HG03432 (cell line): ENCODE measurements around the gene OR6P1.

Experiments used
- ATAC-seq: cut with Tn5 transposase; IDR thresholded peaks from one replicate; pipeline ENCODE4 v1.9.1; 2021; ENCODE audit warnings: mild to moderate bottlenecking, moderate library complexity; ENCODE audit not compliant: unreplicated experiment

Gene OR6P1

GRCh38 chr1:158520021-158520420 lies 50.4 kb downstream of the OR6P1 start:
- no peak for ATAC-seq

GRCh38 chr1:158516966-158517365 lies 53.4 kb downstream of the OR6P1 start:
- ATAC-seq = no peak
